ENCODE measurements around the gene MAP3K14. TPM values are rescaled to one million over a fixed set of nuclear protein-coding genes. Genes with fewer than 3 reads are reported as not detected.
A peak's percentile ranks its signal among the peaks of the same experiment; 100 is the strongest.

Gene MAP3K14
- total RNA-seq, 4 donors from 2014 or later: 16.5 to 30.4 (median 24.7) TPM

GRCh38 chr17:45260204-45260783 lies 56.5 kb downstream of the MAP3K14 start:
- DNase-seq: no peak
- no peak overlapping the region for H3K27ac ChIP-seq

GRCh38 chr17:45258981-45259380 lies 57.8 kb downstream of the MAP3K14 start:
- Histone ChIP-seq H3K4me3 (no peak overlapping the region), H3K9me3 (no peaks in the 10 kb centered on the region), H3K27me3 (no peaks in the 10 kb centered on the region), H3K27ac (no peak overlapping the region), H3K4me1 (peaks cover 0 to 18% (median 12%) of the 10 kb centered on the region in 4 donors), H3K36me3 (peaks cover 0 to 9% (median 0%) of the 10 kb centered on the region in 3 donors)
- TF ChIP-seq POLR2A (IDR thresholded peaks at IDR 0.05) (no peak), CTCF (IDR thresholded peaks at IDR 0.05) (no peak)
- DNase-seq: no peak

More at GRCh38 chr17:45260204-45260783, 56.5 kb downstream of the MAP3K14 start:
- Histone ChIP-seq H3K4me3 (no peak overlapping the region), H3K36me3 (peaks cover 0 to 23% (median 0%) of the 10 kb centered on the region in 3 donors), H3K9me3 (no peaks in the 10 kb centered on the region), H3K27me3 (no peaks in the 10 kb centered on the region), H3K4me1 (peaks cover 0 to 31% (median 12%) of the 10 kb centered on the region in 4 donors)
- no peak for TF ChIP-seq CTCF (IDR thresholded peaks at IDR 0.05)
- no peak for TF ChIP-seq POLR2A (IDR thresholded peaks at IDR 0.05)

GRCh38 chr17:45257115-45257514 lies 59.7 kb downstream of the MAP3K14 start:
- H3K4me3 ChIP-seq: no peak overlapping the region
- H3K9me3 ChIP-seq: no peaks in the 10 kb centered on the region
- no peaks in the 10 kb centered on the region for H3K27me3 ChIP-seq
- H3K4me1 ChIP-seq: peaks cover 0 to 8% (median 1%) of the 10 kb centered on the region in 4 donors
- H3K27ac ChIP-seq: no peak overlapping the region
- no peaks in the 10 kb centered on the region for H3K36me3 ChIP-seq
- no peak for DNase-seq
- TF ChIP-seq CTCF (IDR thresholded peaks at IDR 0.05): no peak
- TF ChIP-seq POLR2A (IDR thresholded peaks at IDR 0.05): no peak

GRCh38 chr17:45256114-45256966 lies 60.5 kb downstream of the MAP3K14 start:
- Histone ChIP-seq H3K27me3 (no peaks in the 10 kb centered on the region), H3K4me1 (peaks cover 0 to 3% (median under 1%) of the 10 kb centered on the region in 4 donors), H3K27ac (no peak overlapping the region), H3K9me3 (no peaks in the 10 kb centered on the region), H3K36me3 (no peaks in the 10 kb centered on the region), H3K4me3 (no peak overlapping the region)
- TF ChIP-seq POLR2A (IDR thresholded peaks at IDR 0.05): no peak
- peak in 1 of 6 experiments; percentile 9 for TF ChIP-seq CTCF (IDR thresholded peaks at IDR 0.05)
- DNase-seq: no peak

- H3K9me3 ChIP-seq: no peaks in the 10 kb centered on the region
- no peaks in the 10 kb centered on the region for H3K27me3 ChIP-seq
- TF ChIP-seq POLR2A (IDR thresholded peaks at IDR 0.05): no peak
- no peak for TF ChIP-seq CTCF (IDR thresholded peaks at IDR 0.05)
- H3K36me3 ChIP-seq: no peaks in the 10 kb centered on the region
- peaks cover 0 to 3% (median 0%) of the 10 kb centered on the region in 4 donors for H3K4me1 ChIP-seq
- H3K4me3 ChIP-seq: no peak overlapping the region
- DNase-seq: no peak
- H3K27ac ChIP-seq: no peak overlapping the region
These were observed 61.5 kb downstream of the MAP3K14 start for GRCh38 chr17:45255358-45255757.

Data from Peyer's patch (tissue), 4 donors.